ENCODE data around the gene WNT10A. TPM values are rescaled to one million over a fixed set of nuclear protein-coding genes. Genes with fewer than 3 reads are reported as not detected.

Gene WNT10A
- total RNA-seq, 4 donors from 2014 or later = 0.21 to 1.3 (median 0.39) TPM; not detected in 1

DNA sequence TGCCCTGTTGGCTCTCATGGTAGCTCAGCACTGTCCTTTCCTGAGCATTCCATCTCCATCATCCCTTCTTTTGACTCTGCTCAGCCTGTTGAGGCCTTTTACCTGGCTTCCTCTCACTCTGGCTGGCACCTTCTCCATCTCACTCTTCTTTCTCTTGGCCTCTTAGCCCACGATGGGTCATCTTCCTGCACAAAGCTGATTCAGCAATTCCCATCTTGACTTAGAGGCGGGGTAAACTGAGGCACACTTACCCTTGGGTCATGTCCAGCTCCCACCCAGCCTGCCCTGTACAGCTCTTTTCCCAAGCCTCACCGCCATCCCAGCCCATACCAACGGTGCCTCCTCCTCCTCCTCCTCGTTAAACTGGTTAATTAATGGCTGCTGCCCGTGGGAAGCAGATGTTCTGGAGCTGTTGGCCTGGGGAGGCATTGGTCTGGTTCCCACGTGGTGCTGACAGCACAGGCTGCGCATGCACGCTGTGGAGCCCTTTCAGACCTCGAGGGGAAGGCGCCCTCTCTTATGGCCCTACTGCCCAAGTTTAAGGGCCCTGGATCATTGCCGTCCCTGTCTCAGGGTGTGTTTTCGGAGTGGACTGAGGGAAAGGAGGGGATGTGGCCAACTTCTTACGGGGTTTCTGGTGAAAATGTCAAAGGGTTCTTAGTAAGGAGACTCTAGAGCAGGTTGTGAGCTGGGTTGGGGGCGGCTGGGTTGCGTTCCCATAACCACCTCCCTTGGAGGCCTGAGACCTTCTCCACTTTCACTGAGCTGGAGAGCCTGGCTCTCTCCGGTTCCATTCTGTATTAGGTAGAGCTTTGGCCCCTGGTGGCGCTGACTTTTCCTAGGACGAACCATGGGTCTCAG is 10.9 kb downstream of the WNT10A start:
- TF ChIP-seq EP300 (IDR thresholded peaks at IDR 0.05) (no peak), POLR2A (IDR thresholded peaks at IDR 0.05) (no peak)
- TF ChIP-seq, protein P1, sequence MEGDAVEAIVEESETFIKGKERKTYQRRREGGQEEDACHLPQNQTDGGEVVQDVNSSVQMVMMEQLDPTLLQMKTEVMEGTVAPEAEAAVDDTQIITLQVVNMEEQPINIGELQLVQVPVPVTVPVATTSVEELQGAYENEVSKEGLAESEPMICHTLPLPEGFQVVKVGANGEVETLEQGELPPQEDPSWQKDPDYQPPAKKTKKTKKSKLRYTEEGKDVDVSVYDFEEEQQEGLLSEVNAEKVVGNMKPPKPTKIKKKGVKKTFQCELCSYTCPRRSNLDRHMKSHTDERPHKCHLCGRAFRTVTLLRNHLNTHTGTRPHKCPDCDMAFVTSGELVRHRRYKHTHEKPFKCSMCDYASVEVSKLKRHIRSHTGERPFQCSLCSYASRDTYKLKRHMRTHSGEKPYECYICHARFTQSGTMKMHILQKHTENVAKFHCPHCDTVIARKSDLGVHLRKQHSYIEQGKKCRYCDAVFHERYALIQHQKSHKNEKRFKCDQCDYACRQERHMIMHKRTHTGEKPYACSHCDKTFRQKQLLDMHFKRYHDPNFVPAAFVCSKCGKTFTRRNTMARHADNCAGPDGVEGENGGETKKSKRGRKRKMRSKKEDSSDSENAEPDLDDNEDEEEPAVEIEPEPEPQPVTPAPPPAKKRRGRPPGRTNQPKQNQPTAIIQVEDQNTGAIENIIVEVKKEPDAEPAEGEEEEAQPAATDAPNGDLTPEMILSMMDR (IDR thresholded peaks at IDR 0.05) = no peak
- no peak for DNase-seq (ENCODE audit: low spot score in 2 of 2)
- no peaks in the 10 kb centered on the region for H3K9me3 ChIP-seq
- no peak overlapping the region for H3K4me3 ChIP-seq
- no peaks in the 10 kb centered on the region for H3K36me3 ChIP-seq
- H3K4me1 ChIP-seq = peaks cover 0 to 32% (median 16%) of the 10 kb centered on the region in 4 donors
- no peak overlapping the region for H3K27ac ChIP-seq
- WGBS, 2 donors = 58% methylated on average over 19 of the region's 19 CpGs
- peaks cover 0 to 35% of the 10 kb centered on the region in 2 donors for H3K27me3 ChIP-seq

DNA sequence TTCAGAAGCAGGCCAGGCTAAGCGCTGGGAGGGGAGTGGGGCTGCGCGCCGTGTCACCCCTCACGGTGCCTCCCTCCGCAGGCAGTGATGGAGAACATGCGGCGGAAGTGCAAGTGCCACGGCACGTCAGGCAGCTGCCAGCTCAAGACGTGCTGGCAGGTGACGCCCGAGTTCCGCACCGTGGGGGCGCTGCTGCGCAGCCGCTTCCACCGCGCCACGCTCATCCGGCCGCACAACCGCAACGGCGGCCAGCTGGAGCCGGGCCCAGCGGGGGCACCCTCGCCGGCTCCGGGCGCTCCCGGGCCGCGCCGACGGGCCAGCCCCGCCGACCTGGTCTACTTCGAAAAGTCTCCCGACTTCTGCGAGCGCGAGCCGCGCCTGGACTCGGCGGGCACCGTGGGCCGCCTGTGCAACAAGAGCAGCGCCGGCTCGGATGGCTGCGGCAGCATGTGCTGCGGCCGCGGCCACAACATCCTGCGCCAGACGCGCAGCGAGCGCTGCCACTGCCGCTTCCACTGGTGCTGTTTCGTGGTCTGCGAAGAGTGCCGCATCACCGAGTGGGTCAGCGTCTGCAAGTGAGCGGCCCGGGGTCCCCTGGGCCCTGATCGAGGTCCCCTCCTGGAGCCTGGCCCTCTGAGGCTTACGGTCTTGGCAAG is 12.2 kb downstream of the WNT10A start:
- Histone ChIP-seq H3K27me3 (peaks cover 0 to 49% of the 10 kb centered on the region in 2 donors), H3K4me3 (peak overlapping the region; percentile 2 to 52 (median 28)), H3K9me3 (no peaks in the 10 kb centered on the region), H3K4me1 (peaks cover 0 to 40% (median 26%) of the 10 kb centered on the region in 4 donors), H3K27ac (peak overlapping the region in 2 of 4 donors; percentile 27 to 64), H3K36me3 (no peaks in the 10 kb centered on the region)
- WGBS, 2 donors = 1 to 2% methylated on average over 32 to 71 of the region's 72 CpGs
- DNase-seq (ENCODE audit: low spot score in 2 of 2) = peak in 1 of 2 donors; percentile 24
- TF ChIP-seq POLR2A (IDR thresholded peaks at IDR 0.05) (no peak), EP300 (IDR thresholded peaks at IDR 0.05) (peak in 1 of 2 donors; percentile 25)
- TF ChIP-seq, protein P1 (IDR thresholded peaks at IDR 0.05) = peak in 4 of 5 experiments; percentile 38 to 59 (median 46)

DNA sequence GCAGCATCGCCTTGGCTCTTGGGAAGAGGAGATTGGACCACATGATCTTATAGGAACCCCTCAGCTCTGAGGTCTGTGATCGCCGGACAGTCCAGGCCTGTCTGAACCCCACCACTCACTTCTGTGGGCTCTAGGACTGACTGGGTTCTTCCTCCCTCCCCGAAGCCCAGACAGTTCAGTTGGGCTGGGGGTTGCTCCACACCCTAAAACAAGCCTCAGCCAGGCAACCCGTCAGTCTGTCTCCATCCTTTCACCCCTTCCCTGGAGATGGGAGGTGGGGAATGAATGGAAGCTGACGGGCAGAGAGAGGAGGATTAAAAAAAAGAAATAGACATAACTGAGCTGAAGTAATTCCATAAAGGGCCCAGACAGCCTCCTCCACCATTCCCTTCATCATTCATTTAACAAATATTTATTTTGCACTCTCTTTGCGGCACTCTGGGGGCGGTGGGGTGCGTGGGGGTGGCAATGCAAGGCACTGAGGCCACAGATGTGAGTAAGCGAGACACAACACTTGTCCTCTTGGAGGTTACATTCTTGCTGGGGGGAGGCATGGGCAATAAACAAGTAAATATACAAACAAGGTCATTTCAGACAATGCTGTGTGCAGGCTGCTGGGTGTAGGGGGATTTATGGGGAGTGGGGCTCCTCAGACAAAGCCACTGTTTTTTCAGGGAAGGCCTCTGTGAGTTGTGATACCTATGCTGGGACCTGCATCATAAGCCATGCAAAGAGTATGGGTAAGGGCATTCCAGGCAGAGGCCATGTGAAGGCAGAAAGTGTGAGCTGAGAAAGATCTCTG is 12.9 kb downstream of the WNT10A start:
- H3K9me3 ChIP-seq = no peaks in the 10 kb centered on the region
- peak overlapping the region in 2 of 4 donors; percentile 27 to 63 for H3K27ac ChIP-seq
- peaks cover 0 to 47% (median 33%) of the 10 kb centered on the region in 4 donors for H3K4me1 ChIP-seq
- no peak for DNase-seq (ENCODE audit: low spot score in 2 of 2)
- 34 to 35% methylated on average over 9 to 10 of the region's 10 CpGs for WGBS, 2 donors
- H3K27me3 ChIP-seq = peaks cover 0 to 56% of the 10 kb centered on the region in 2 donors
- peak overlapping the region; percentile 2 to 52 (median 28) for H3K4me3 ChIP-seq
- TF ChIP-seq POLR2A (IDR thresholded peaks at IDR 0.05) (no peak), EP300 (IDR thresholded peaks at IDR 0.05) (no peak)
- TF ChIP-seq, protein P1 (IDR thresholded peaks at IDR 0.05) = no peak
- H3K36me3 ChIP-seq = no peaks in the 10 kb centered on the region

DNA sequence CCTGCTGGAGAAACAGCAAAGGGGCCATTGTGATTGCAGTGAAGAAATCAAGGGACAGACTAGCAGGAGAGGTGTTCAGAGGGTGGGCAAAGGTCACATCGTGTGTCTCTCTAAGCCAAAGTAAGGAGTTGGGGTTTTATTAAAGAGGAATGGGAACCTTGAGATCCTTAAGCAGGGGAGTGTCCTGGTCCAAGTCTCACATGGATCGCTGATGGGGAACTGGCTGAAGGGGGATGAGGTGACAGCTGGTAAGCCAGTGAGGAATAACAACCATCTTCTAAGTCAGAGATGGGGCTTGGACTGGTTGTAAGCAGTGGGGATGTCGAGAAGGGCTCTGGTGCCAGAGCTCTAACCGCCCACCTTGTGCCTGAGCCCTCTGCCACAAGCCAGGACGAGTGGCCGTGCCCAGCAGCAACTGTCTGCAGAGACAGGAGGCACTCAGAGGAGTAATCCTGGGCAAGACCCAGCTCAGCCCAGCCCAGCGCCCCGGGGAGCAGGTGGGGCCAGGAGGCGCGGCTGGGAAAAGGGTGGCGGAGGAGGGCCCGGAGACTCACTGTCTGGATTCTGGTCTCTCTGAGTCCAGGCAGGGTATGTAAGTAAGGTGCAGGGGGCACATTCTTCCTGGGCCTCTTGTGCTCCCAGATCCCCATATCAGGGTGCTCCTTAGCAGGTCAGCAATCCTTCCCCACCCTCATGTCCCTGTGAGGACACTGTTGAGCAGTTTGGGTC is 13.7 kb downstream of the WNT10A start:
- Histone ChIP-seq H3K36me3 (no peaks in the 10 kb centered on the region), H3K9me3 (no peaks in the 10 kb centered on the region), H3K27me3 (peaks cover 0 to 64% of the 10 kb centered on the region in 2 donors), H3K4me1 (peaks cover 0 to 50% (median 34%) of the 10 kb centered on the region in 4 donors), H3K4me3 (no peak overlapping the region), H3K27ac (no peak overlapping the region)
- DNase-seq (ENCODE audit: low spot score in 2 of 2) = no peak
- no peak for TF ChIP-seq POLR2A (IDR thresholded peaks at IDR 0.05)
- TF ChIP-seq, protein P1 (IDR thresholded peaks at IDR 0.05) = no peak
- TF ChIP-seq EP300 (IDR thresholded peaks at IDR 0.05) = no peak
- 59 to 67% methylated on average over 6 to 12 of the region's 12 CpGs for WGBS, 2 donors

All from tibial nerve (tissue), 4 donors.